Ovary (tissue), 3 donors: ENCODE measurements around the gene ZNF341.
"Not testable (repeated sequence)": the region's sequence is repeated elsewhere in the genome, so short reads cannot be mapped to it uniquely, and the experiment has no call there.

Source experiments
- POLR2A ChIP-seq: fragments of 450-650 bp; IDR thresholded peaks from one replicate; pipeline ENCODE4 v1.6.1; 2017; ENCODE audit warnings: antibody characterized with exemption, mild to moderate bottlenecking, moderate library complexity
- TF ChIP-seq, protein P1 (sequence below), 3 donors: fragments of 450-650 bp in 2 of 3; fragments of 200-600 bp in 1 of 3; IDR thresholded peaks; one replicate each; pipeline versions ENCODE4 v1.5.1 to v1.8.0; 2016 to 2022; ENCODE audit warnings: antibody characterized with exemption in 3 of 3, mild to moderate bottlenecking in 1 of 3
- donor health status: DM: no; HTN: no; CAD: no.

DNA sequence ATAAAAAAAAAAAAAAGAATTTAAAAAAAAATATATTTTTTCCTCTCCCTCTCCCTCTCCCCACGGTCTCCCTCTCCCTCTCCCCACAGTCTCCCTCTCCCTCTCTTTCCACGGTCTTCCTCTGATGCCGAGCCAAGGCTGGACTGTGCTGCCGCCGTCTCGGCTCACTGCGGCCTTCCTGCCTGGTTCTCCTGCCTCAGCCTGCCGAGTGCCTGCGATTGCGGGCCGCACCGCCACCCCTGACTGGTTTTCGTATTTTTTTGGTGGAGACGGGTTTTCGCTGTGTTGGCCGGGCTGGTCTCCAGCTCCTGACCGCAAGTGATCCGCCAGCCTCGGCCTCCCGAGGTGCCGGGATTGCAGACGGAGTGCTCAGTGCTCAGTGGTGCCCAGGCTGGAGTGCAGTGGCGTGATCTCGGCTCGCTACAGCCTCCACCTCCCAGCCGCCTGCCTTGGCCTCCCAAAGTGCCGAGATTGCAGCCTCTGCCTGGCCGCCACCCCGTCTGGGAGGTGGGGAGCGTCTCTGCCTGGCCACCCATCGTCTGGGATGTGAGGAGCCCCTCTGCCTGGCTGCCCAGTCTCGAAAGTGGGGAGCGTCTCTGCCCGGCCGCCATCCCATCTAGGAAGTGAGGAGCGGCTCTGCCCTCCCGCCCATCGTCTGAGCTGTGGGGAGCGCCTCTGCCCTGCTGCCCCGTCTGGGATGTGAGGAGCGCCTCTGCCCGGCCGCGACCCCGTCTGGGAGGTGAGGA, 30.9 kb upstream of the ZNF341 start:
- TF ChIP-seq, protein P1, sequence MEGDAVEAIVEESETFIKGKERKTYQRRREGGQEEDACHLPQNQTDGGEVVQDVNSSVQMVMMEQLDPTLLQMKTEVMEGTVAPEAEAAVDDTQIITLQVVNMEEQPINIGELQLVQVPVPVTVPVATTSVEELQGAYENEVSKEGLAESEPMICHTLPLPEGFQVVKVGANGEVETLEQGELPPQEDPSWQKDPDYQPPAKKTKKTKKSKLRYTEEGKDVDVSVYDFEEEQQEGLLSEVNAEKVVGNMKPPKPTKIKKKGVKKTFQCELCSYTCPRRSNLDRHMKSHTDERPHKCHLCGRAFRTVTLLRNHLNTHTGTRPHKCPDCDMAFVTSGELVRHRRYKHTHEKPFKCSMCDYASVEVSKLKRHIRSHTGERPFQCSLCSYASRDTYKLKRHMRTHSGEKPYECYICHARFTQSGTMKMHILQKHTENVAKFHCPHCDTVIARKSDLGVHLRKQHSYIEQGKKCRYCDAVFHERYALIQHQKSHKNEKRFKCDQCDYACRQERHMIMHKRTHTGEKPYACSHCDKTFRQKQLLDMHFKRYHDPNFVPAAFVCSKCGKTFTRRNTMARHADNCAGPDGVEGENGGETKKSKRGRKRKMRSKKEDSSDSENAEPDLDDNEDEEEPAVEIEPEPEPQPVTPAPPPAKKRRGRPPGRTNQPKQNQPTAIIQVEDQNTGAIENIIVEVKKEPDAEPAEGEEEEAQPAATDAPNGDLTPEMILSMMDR (IDR thresholded peaks at IDR 0.05), result not testable (repeated sequence)
- TF ChIP-seq POLR2A, result not testable (repeated sequence)
